Ishikawa (cell line): Measurements from ENCODE around the gene PTGFRN.

Experiments used
- CEBPB ChIP-seq: IDR thresholded peaks from 2 replicates; pipeline ENCODE4 v1.6.1; 2012
- CREB1 ChIP-seq: IDR thresholded peaks from 2 replicates; pipeline ENCODE4 v1.6.1; 2012; ENCODE audit warnings: low read depth
- EGR1 ChIP-seq: IDR thresholded peaks from 2 replicates; pipeline ENCODE4 v1.6.1; 2012
- EP300 ChIP-seq: IDR thresholded peaks from 2 replicates; pipeline ENCODE4 v1.6.1; 2012; ENCODE audit warnings: borderline replicate concordance
- FOXM1 ChIP-seq: IDR thresholded peaks from 2 replicates; pipeline ENCODE4 v1.6.1; 2012; ENCODE audit warnings: low read depth, borderline replicate concordance
- NFIC ChIP-seq: IDR thresholded peaks from 2 replicates; pipeline ENCODE4 v1.6.1; 2012
- RAD21 ChIP-seq: IDR thresholded peaks from 2 replicates; pipeline ENCODE4 v1.6.1; 2012; ENCODE audit warnings: low read depth
- REST ChIP-seq: IDR thresholded peaks from 2 replicates; pipeline ENCODE4 v1.6.1; 2012; ENCODE audit warnings: low read depth, mild to moderate bottlenecking
- TAF1 ChIP-seq: IDR thresholded peaks from 2 replicates; pipeline ENCODE4 v1.6.1; 2012; ENCODE audit warnings: low read depth, mild to moderate bottlenecking
- TCF12 ChIP-seq: IDR thresholded peaks from 2 replicates; pipeline ENCODE4 v1.6.1; 2012; ENCODE audit warnings: low read depth
- TEAD4 ChIP-seq: IDR thresholded peaks from 2 replicates; pipeline ENCODE4 v1.6.1; 2012
- YY1 ChIP-seq: IDR thresholded peaks from 2 replicates; pipeline ENCODE4 v1.6.1; 2012; ENCODE audit warnings: low read depth
- ZBTB7A ChIP-seq: IDR thresholded peaks from 2 replicates; pipeline ENCODE4 v1.6.1; 2012; ENCODE audit warnings: low read depth
- TF ChIP-seq, protein P1 (sequence below): IDR thresholded peaks from 2 replicates; pipeline ENCODE4 v1.6.1; 2012

GRCh38 chr1:116889380-116889779, 20.3 kb upstream of the PTGFRN start:
- TF ChIP-seq EP300 (no peak), RAD21 (no peak), TAF1 (no peak), YY1 (no peak), TEAD4 (no peak), CEBPB (no peak), TCF12 (no peak), REST (no peak), FOXM1 (no peak), EGR1 (no peak), ZBTB7A (no peak), NFIC (no peak), CREB1 (no peak)
- TF ChIP-seq, protein P1, sequence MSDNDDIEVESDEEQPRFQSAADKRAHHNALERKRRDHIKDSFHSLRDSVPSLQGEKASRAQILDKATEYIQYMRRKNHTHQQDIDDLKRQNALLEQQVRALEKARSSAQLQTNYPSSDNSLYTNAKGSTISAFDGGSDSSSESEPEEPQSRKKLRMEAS: no peak
